GM10248 (cell line): ENCODE data around the gene CAMK1D.

ENCODE experiments used
- CTCF ChIA-PET: fragments of 300-600 bp; sonication (Branson Sonifier 250); formaldehyde crosslinking; extraction: SDS; loops from one replicate; lab custom pipeline; 2021; ENCODE audit warnings: antibody characterized with exemption; lab: Yijun Ruan, JAX
- POLR2A ChIA-PET: fragments of 350-650 bp; sonication (Branson Sonifier 250); formaldehyde crosslinking; extraction: SDS; loops from one replicate; lab custom pipeline; 2020; ENCODE audit warnings: antibody characterized with exemption; lab: Yijun Ruan, JAX
- DNase-seq: peaks from one replicate; pipeline ENCODE4 v3.0.0; 2012; ENCODE audit errors: extremely low spot score
- CTCF ChIP-seq: IDR thresholded peaks from 2 replicates; pipeline ENCODE4 v1.5.1; 2012; ENCODE audit warnings: mild to moderate bottlenecking, low read depth; ENCODE audit errors: extremely low read depth, missing control alignments, control extremely low read depth

Gene CAMK1D

DNA sequence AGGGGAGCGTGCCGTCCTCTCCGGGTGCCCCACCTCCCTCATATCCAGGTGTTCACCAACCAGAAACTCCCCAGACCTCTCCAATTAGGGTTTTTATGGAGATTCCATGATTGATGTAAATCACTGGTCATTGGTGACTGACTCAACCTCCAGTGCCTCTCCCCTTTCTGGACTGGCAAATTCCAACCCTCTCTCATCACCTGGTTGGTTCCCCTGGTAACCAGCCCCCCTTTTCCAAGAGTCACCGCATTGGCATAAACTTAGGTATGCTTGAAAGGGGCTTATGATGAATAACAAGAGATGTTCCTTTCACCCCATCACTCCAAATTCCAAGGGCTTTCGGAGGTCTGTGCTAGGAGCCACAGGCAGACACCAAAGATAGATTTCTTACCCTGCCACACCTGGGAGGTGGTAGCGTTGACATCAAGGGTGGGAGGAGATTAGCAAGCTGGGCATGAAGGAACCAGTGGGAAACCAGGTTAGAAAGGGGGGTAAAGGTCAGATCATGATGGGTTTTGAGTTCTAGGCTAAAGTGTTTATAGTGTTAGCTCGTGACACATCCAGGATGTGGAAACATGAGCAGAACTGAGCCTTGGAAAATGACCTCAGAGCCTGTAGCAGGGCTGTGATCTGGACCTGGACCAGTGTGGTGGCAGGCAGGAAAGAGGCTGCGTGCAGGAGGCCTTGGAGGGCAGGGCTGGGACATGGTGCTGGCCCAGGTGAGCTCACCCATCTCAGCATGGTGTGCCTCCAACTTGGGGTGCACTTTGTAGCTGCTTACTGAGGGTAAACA is 45.1 kb downstream of the CAMK1D start:
- DNase-seq = no peak
- ChIA-PET CTCF (interaction anchor here (0.8 to 1.6 kb wide), 2 partner anchors 17 to 44 kb away, joined by 3 read pairs; no protein-coding TSS in a partner anchor), POLR2A (interaction anchor here (0.6 kb wide), 1 partner anchor 10 kb away, joined by 3 read pairs; no protein-coding TSS in a partner anchor)
- TF ChIP-seq CTCF = no peak

- no peak for DNase-seq
- ChIA-PET CTCF (interaction anchor here (1.8 kb wide), 1 partner anchor 14 kb away, joined by 5 read pairs; no protein-coding TSS in a partner anchor), POLR2A (no interaction called here)
- TF ChIP-seq CTCF = no peak
Measured at GRCh38 chr10:12396093-12396492, 46.7 kb downstream of the CAMK1D start.

GRCh38 chr10:12396567-12396966 is 47.2 kb downstream of the CAMK1D start:
- ChIA-PET CTCF (interaction anchor here (1.0 to 3.1 kb wide), 4 partner anchors 8 to 47 kb away, joined by 3 to 8 read pairs (median 4); no protein-coding TSS in a partner anchor), POLR2A (no interaction called here)
- no peak for DNase-seq
- no peak for TF ChIP-seq CTCF

- POLR2A ChIA-PET = no interaction called here
Measured at GRCh38 chr10:12397147-12397896, 48.0 kb downstream of the CAMK1D start.

DNA sequence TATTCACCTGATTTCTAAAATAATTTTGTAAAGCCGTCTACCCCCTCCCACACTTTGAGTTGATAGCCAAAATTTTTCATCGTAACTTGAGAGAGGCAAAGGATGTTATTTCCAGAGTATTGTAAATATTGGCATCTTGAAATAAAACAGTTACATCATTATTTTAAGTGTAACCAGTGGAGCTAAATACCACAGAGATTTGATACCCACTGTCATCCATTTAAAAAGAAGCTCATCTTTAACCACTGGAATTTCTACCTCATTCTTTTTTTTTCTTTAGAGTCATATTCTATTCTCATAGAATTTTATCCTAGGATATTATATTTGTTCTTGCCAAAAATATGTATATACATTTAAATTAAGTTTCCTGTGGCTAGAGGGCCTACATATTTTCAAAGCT is 48.6 kb downstream of the CAMK1D start:
- no peak for TF ChIP-seq CTCF
- ChIA-PET CTCF (interaction anchor here (1.0 to 3.1 kb wide), 4 partner anchors 10 to 20 kb away, joined by 3 to 8 read pairs (median 4); no protein-coding TSS in a partner anchor), POLR2A (no interaction called here)
- DNase-seq = no peak

More at GRCh38 chr10:12397147-12397896, 48.0 kb downstream of the CAMK1D start:
- TF ChIP-seq CTCF = no peak
- DNase-seq = no peak
- CTCF ChIA-PET = interaction anchor here (1.0 to 3.1 kb wide), 6 partner anchors 9 to 46 kb away, joined by 3 to 8 read pairs (median 4); no protein-coding TSS in a partner anchor

DNA sequence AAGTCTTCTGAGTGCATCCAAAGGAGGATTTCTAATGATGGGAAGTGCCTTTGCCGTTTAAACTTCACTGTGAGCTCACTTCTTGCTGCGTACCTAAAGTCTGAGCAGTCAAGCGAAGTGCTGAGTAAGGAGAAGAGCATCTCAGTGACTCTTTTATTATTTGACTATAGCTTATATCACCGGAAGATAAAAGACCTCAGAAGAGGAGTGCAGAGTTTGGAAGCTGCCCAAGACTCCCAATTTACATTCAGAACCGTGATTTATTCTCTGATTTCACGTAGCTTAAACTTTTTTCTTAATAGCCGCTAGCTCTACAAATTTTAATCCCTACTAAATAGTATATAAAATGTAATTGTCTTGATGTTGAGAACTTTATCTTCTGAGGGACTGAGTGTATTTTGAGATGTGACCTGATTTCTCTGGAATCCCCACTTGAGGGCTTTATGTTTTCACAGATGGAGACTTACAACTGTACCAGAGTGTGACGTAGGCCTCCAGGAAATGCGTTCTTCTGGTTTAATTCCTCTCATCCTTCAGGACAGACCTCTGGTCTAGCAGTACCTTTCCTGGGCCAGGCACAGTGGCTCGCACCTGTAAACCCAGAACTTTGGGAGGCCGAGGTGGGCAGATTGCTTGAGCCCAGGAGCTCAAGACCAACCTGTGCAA is 51.1 kb downstream of the CAMK1D start:
- ChIA-PET CTCF (interaction anchor here (1.1 to 2.5 kb wide), 8 partner anchors 10 to 415 kb away, joined by 3 to 10 read pairs (median 4); no protein-coding TSS in a partner anchor), POLR2A (no interaction called here)
- DNase-seq = no peak
- no peak for TF ChIP-seq CTCF
